Measurements from ENCODE around the gene ZNF771. TPM values are rescaled to one million over a fixed set of nuclear protein-coding genes. Genes with fewer than 3 reads are reported as not detected.

ZNF771 gene
- total RNA-seq, 4 donors from 2014 or later = 3.7 to 15.1 (median 7.0) TPM

DNA sequence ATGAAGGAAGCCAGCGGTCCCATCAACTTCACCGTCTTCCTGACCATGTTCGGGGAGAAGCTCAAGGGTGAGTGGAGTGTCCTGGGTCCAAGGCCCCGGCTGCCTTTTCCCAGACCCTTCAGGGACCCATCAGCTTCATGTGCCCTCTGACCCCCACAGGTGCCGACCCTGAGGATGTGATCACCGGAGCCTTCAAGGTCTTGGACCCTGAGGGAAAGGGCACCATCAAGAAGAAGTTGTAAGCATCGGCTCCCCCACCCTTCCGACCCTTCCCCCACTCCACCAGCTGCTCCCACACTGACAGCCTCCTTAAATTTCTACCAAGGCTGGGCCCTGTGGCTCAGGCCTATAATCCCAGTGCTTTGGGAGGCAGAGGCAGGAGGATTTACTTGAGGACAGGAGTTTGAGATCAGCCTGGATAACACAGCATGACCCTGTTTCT lies 30.9 kb upstream of the ZNF771 start:
- 88 to 100% methylated on average over 4 to 8 of the region's 8 CpGs for WGBS, 2 donors

DNA sequence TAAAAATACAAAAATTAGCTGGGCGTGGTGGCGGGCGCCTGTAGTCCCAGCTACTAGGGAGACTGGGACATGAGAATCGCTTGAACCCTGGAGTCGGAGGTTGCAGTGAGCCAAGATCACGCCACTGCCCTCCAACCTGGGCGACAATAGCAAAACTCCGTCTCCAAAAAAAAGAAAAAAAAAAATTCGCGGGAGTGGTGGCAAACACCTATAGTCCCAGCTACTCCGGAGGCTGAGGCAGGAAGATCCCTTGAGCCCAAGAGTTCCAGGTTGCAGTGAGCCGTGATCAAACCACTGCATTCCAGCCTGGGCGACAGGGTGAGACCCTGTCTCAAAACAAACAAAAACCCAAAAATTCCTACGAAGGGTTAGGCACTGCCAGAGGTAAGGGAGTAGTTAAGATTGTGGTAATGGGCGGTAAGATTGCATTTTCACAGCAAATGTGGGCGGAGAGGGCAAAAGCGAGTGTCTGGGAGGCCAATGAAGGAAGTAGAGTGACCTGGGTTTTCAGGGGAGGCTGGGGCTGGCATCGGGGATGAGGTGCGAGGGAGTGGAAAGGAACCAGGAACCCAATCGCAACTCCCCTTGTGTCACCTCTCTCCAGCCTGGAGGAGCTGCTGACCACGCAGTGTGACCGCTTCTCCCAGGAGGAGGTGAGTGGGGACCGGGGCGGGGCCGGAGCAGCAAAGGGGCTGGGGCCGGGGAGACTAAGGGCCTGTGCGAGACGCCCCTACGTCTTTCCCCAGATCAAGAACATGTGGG lies 30.2 kb upstream of the ZNF771 start:
- WGBS, 2 donors = 33 to 40% methylated on average over 21 to 22 of the region's 29 CpGs
- H3K27me3 ChIP-seq = no peaks in the 10 kb centered on the region
- no peaks in the 10 kb centered on the region for H3K9me3 ChIP-seq
- TF ChIP-seq POLR2A (IDR thresholded peaks at IDR 0.05) = no peak
- TF ChIP-seq, protein P1, sequence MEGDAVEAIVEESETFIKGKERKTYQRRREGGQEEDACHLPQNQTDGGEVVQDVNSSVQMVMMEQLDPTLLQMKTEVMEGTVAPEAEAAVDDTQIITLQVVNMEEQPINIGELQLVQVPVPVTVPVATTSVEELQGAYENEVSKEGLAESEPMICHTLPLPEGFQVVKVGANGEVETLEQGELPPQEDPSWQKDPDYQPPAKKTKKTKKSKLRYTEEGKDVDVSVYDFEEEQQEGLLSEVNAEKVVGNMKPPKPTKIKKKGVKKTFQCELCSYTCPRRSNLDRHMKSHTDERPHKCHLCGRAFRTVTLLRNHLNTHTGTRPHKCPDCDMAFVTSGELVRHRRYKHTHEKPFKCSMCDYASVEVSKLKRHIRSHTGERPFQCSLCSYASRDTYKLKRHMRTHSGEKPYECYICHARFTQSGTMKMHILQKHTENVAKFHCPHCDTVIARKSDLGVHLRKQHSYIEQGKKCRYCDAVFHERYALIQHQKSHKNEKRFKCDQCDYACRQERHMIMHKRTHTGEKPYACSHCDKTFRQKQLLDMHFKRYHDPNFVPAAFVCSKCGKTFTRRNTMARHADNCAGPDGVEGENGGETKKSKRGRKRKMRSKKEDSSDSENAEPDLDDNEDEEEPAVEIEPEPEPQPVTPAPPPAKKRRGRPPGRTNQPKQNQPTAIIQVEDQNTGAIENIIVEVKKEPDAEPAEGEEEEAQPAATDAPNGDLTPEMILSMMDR (IDR thresholded peaks at IDR 0.05) = no peak
- peaks cover 13 to 44% (median 16%) of the 10 kb centered on the region in 3 donors for H3K4me1 ChIP-seq
- intact Hi-C loops (cut with DNase I) = no loop called here
- peak overlapping the region; percentile 93 to 99 (median 99) for H3K27ac ChIP-seq
- no peak for DNase-seq
- no peaks in the 10 kb centered on the region for H3K36me3 ChIP-seq
- peak overlapping the region; percentile 42 to 87 (median 62) for H3K4me3 ChIP-seq

More for the DNA sequence above, 30.9 kb upstream of the ZNF771 start:
- peaks cover 16 to 44% (median 18%) of the 10 kb centered on the region in 3 donors for H3K4me1 ChIP-seq
- no peaks in the 10 kb centered on the region for H3K9me3 ChIP-seq
- H3K27ac ChIP-seq = peak overlapping the region; percentile 93 to 99 (median 99)
- DNase-seq = no peak
- H3K27me3 ChIP-seq = no peaks in the 10 kb centered on the region
- H3K36me3 ChIP-seq = no peaks in the 10 kb centered on the region
- intact Hi-C loops (cut with DNase I) = no loop called here
- H3K4me3 ChIP-seq = no peak overlapping the region
- TF ChIP-seq, protein P1 (IDR thresholded peaks at IDR 0.05) = no peak
- no peak for TF ChIP-seq POLR2A (IDR thresholded peaks at IDR 0.05)

DNA sequence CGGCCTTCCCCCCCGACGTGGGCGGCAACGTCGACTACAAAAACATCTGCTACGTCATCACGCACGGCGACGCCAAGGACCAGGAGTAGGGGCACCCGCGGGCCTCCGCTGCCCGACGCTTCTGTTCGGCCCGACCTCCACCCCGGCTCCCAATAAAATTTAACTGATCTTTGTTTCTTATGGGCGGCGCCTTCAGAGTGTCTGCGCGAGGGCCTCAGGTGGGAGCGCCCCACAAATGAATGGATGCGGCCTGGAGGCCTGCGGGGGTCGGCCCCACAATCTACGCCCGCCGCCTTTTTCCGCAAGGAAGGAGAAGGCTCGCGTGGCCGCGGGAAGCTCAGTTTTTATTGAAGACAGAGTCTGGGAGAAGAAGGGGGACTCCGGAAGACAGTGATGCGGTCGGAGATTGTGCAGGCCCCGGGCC lies 29.6 kb upstream of the ZNF771 start:
- intact Hi-C loops (cut with DNase I) = no loop called here
- Histone ChIP-seq H3K4me3 (peak overlapping the region; percentile 42 to 87 (median 62)), H3K9me3 (no peaks in the 10 kb centered on the region), H3K4me1 (peaks cover 13 to 44% (median 16%) of the 10 kb centered on the region in 3 donors), H3K36me3 (no peaks in the 10 kb centered on the region), H3K27ac (peak overlapping the region; percentile 93 to 99 (median 99)), H3K27me3 (no peaks in the 10 kb centered on the region)
- DNase-seq = peak; percentile 64
- 0 to 1% methylated on average over 1 to 17 of the region's 39 CpGs for whole genome bisulfite sequencing, 2 donors
- peak in 2 of 4 donors; percentile 49 to 76 for TF ChIP-seq POLR2A (IDR thresholded peaks at IDR 0.05)
- TF ChIP-seq, protein P1 (IDR thresholded peaks at IDR 0.05) = peak in 1 of 6 experiments; percentile 12

DNA sequence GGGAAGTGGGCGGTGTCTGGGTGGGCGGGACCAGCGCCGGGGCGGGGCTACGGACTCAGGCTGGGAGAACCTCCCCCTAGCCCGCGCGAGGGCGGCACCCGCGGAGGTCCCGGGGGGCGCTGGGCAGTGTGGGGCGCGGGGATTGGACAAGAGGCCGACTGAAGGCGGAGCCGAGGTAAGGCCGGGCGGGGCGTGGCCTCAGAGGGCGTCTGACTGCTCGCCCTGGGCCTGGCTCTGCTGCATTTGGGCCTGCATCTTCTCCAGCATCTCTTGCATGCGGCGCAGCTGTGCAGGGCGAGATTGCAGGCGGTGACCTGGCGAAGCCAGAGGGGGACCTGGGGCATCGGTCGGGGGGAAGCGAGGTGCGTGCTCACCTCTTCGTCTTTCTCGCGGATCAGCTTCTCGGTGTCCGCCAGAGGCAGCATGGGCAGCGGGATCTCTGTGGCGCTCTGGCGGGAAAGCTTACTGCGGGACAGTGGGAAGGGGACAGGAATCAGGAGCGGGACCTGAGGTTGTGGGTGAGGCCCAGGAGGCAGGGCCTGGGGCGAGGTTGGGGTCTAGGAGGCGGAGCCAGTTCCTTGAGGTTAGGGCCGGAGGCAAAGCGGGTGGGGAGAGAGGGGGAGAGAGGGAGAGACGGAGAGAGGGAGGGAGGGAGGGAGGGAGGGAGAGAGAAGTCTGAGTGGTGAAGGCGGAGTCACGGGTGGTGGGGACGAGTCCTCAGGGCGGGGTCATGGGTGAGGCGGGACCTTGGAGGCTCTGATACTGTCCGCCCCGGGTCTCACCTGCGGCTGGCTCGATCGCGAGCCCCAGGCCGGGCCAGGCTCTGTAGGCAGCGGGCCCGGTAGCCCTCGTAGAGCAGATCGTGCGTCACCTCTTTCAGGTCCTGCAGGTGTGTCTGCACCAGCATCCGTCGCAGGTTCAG lies 28.9 kb upstream of the ZNF771 start:
- Histone ChIP-seq H3K27me3 (no peaks in the 10 kb centered on the region), H3K36me3 (no peaks in the 10 kb centered on the region), H3K4me1 (peaks cover 13 to 47% (median 16%) of the 10 kb centered on the region in 3 donors), H3K4me3 (peak overlapping the region; percentile 42 to 87 (median 62)), H3K9me3 (no peaks in the 10 kb centered on the region), H3K27ac (peak overlapping the region; percentile 93 to 99 (median 99))
- TF ChIP-seq, protein P1 (IDR thresholded peaks at IDR 0.05) = peak in 1 of 6 experiments; percentile 18
- TF ChIP-seq POLR2A (IDR thresholded peaks at IDR 0.05) = peak in 2 of 4 donors; percentile 30 to 83
- intact Hi-C loops (cut with DNase I) = no loop called here
- peak; percentile 94 for DNase-seq
- 1 to 2% methylated on average over 18 to 19 of the region's 67 CpGs for WGBS, 2 donors

All from esophagus squamous epithelium (tissue), 5 donors.